H9 (cell line): ENCODE results near the gene RAB1B. TPM values are rescaled to one million over a fixed set of nuclear protein-coding genes. Genes with fewer than 3 reads are reported as not detected.
A peak's percentile ranks its signal among the peaks of the same experiment; 100 is the strongest.

Experiments used
- DNase-seq: peaks from one replicate; pipeline ENCODE4 v3.0.0-alpha.2; 2017
- H2AFZ ChIP-seq: one replicate; pipeline ENCODE4 v1.6.1; 2013; ENCODE audit warnings: mild to moderate bottlenecking, low read length, control low read depth, moderate library complexity
- H2AK5ac ChIP-seq: 2 replicates; pipeline ENCODE4 v1.6.1; 2013; ENCODE audit warnings: low read length, control low read depth, mixed read lengths; ENCODE audit not compliant: insufficient read length
- H2BK120ac ChIP-seq: one replicate; pipeline ENCODE4 v1.6.1; 2013; ENCODE audit warnings: low read depth, mild to moderate bottlenecking, low read length, control low read depth, inconsistent platforms; ENCODE audit not compliant: poor library complexity, severe bottlenecking
- H2BK12ac ChIP-seq: 2 replicates; pipeline ENCODE4 v1.6.1; 2013; ENCODE audit warnings: low read length, control low read depth, mixed read lengths, low read depth; ENCODE audit not compliant: insufficient read length
- H2BK15ac ChIP-seq: 2 replicates; pipeline ENCODE4 v1.6.1; 2013; ENCODE audit warnings: low read depth, low read length, control low read depth
- H2BK20ac ChIP-seq: one replicate; pipeline ENCODE4 v1.6.1; 2013; ENCODE audit warnings: low read depth, mild to moderate bottlenecking, low read length, control low read depth, inconsistent platforms; ENCODE audit not compliant: poor library complexity, severe bottlenecking
- H2BK5ac ChIP-seq: 2 replicates; pipeline ENCODE4 v1.6.1; 2013; ENCODE audit warnings: low read length, control low read depth, mixed read lengths; ENCODE audit not compliant: insufficient read length
- H3K14ac ChIP-seq: 2 replicates; pipeline ENCODE4 v1.6.1; 2013; ENCODE audit warnings: low read length, control low read depth; ENCODE audit not compliant: insufficient read depth
- H3K18ac ChIP-seq: 2 replicates; pipeline ENCODE4 v1.6.1; 2013; ENCODE audit warnings: low read depth, mild to moderate bottlenecking, mixed read lengths, low read length, control low read depth; ENCODE audit not compliant: insufficient read length
- H3K23ac ChIP-seq: 2 replicates; pipeline ENCODE4 v1.6.1; 2013; ENCODE audit warnings: low read length, control low read depth, mixed read lengths, low read depth; ENCODE audit not compliant: insufficient read length
- H3K23me2 ChIP-seq: 2 replicates; pipeline ENCODE4 v1.6.1; 2013; ENCODE audit warnings: low read depth, mild to moderate bottlenecking, mixed read lengths, low read length, control low read depth; ENCODE audit not compliant: insufficient read length, poor library complexity, severe bottlenecking
- H3K27ac ChIP-seq: 2 replicates; pipeline ENCODE4 v1.5.1; 2013; ENCODE audit warnings: low read length, control low read depth, mixed read lengths, low read depth; ENCODE audit not compliant: insufficient read length
- H3K27me3 ChIP-seq: 2 replicates; pipeline ENCODE4 v1.6.1; 2013; ENCODE audit warnings: low read length, control low read depth, inconsistent platforms; ENCODE audit not compliant: insufficient read depth
- H3K4ac ChIP-seq: 2 replicates; pipeline ENCODE4 v1.6.1; 2013; ENCODE audit warnings: low read depth, mild to moderate bottlenecking, control low read depth, inconsistent platforms, low read length, moderate library complexity
- H3K4me1 ChIP-seq: 2 replicates; pipeline ENCODE4 v1.6.1; 2013; ENCODE audit warnings: low read length, control low read depth, inconsistent platforms; ENCODE audit not compliant: insufficient read depth
- H3K4me2 ChIP-seq: 2 replicates; pipeline ENCODE4 v1.6.1; 2013; ENCODE audit warnings: low read length, control low read depth, mixed read lengths; ENCODE audit not compliant: insufficient read length, insufficient read depth
- H3K56ac ChIP-seq: 2 replicates; pipeline ENCODE4 v1.6.1; 2013; ENCODE audit warnings: low read depth, mild to moderate bottlenecking, mixed read lengths, low read length, control low read depth; ENCODE audit not compliant: insufficient read length
- H3K79me1 ChIP-seq: 2 replicates; pipeline ENCODE4 v1.6.1; 2013; ENCODE audit warnings: low read depth, mild to moderate bottlenecking, moderate library complexity, low read length, control low read depth, inconsistent platforms; ENCODE audit not compliant: insufficient read depth, poor library complexity, severe bottlenecking
- H3K79me2 ChIP-seq: 2 replicates; pipeline ENCODE4 v1.6.1; 2013; ENCODE audit warnings: low read length, control low read depth, inconsistent platforms; ENCODE audit not compliant: insufficient read depth
- H3K9ac ChIP-seq: 2 replicates; pipeline ENCODE4 v1.6.1; 2013; ENCODE audit warnings: low read length, control low read depth, mixed read lengths; ENCODE audit not compliant: insufficient read length; ENCODE audit errors: extremely low read depth
- H3K9me3 ChIP-seq: one replicate; pipeline ENCODE4 v1.6.1; 2013; ENCODE audit warnings: low read depth, low read length, inconsistent platforms; ENCODE audit not compliant: control insufficient read depth
- H3T11ph ChIP-seq: one replicate; pipeline ENCODE4 v1.6.1; 2013; ENCODE audit warnings: mild to moderate bottlenecking, low read length, control low read depth, inconsistent platforms
- H4K20me1 ChIP-seq: one replicate; pipeline ENCODE4 v1.6.1; 2013; ENCODE audit not compliant: control insufficient read depth, insufficient read length, insufficient read depth
- H4K5ac ChIP-seq: 2 replicates; pipeline ENCODE4 v1.6.1; 2013; ENCODE audit warnings: low read depth, mild to moderate bottlenecking, mixed read lengths, low read length, control low read depth; ENCODE audit not compliant: insufficient read length
- H4K8ac ChIP-seq: replicated peaks from 2 replicates; pipeline ENCODE4 v1.6.1; 2013; ENCODE audit warnings: low read length, control low read depth, mixed read lengths, low read depth; ENCODE audit not compliant: insufficient read length
- H4K91ac ChIP-seq: 2 replicates; pipeline ENCODE4 v1.6.1; 2013; ENCODE audit warnings: low read depth, mild to moderate bottlenecking, moderate library complexity, mixed read lengths, low read length, control low read depth; ENCODE audit not compliant: insufficient read length
- H3K27ac Mint-ChIP-seq, 3 experiments: 2 replicates in 2 of 3; 3 replicates in 1 of 3; pipeline ENCODE4 v1.8.0; 2020 to 2021; ENCODE audit warnings: mixed read lengths in 3 of 3, mild to moderate bottlenecking in 1 of 3, moderate library complexity in 1 of 3
- H3K27me3 Mint-ChIP-seq: 2 replicates; pipeline ENCODE4 v1.8.0; 2021; ENCODE audit warnings: low read depth, mild to moderate bottlenecking, moderate library complexity, mixed read lengths
- H3K36me3 Mint-ChIP-seq, 3 experiments: 2 replicates in 2 of 3; 3 replicates in 1 of 3; pipeline ENCODE4 v1.8.0; 2020 to 2021; ENCODE audit warnings: low read depth in 3 of 3, mixed read lengths in 3 of 3; ENCODE audit not compliant: insufficient read depth in 1 of 3
- H3K4me1 Mint-ChIP-seq, 2 experiments: 2 replicates each; pipeline ENCODE4 v1.8.0; 2020; ENCODE audit warnings: mixed read lengths in 2 of 2
- H3K4me3 Mint-ChIP-seq, 2 experiments: 2 replicates in 1 of 2; 3 replicates in 1 of 2; pipeline ENCODE4 v1.8.0; 2020 to 2021; ENCODE audit warnings: mild to moderate bottlenecking in 2 of 2, mixed read lengths in 2 of 2, moderate library complexity in 1 of 2
- H3K9me3 Mint-ChIP-seq, 2 experiments: 2 replicates in 1 of 2; 3 replicates in 1 of 2; pipeline ENCODE4 v1.8.0; 2020; ENCODE audit warnings: mild to moderate bottlenecking in 2 of 2, mixed read lengths in 2 of 2, moderate library complexity in 1 of 2
- whole genome bisulfite sequencing: extraction: QIAGEN DNeasy Blood & Tissue Kit; methylation state at CpG from one replicate; pipeline ENCODE4 v1.1.7; 2013; ENCODE audit warnings: missing lambda C conversion rate, low lambda C conversion rate, mixed read lengths; ENCODE audit not compliant: insufficient read length; ENCODE audit errors: extremely low coverage; 5-methylcytosine and 5-hydroxymethylcytosine counted together
- total RNA-seq: library from RNA; stranded (reverse); gene quantifications from 2 replicates; pipeline ENCODE4 v1.2.1, GENCODE V29; 2021
- TF ChIP-seq, protein P1 (sequence below): fragments of 200-600 bp; sonication (generic); conservative IDR thresholded peaks from 3 replicates; pipeline ENCODE4 v1.8.0; 2021; ENCODE audit warnings: antibody characterized with exemption, mild to moderate bottlenecking

The RAB1B gene
- total RNA-seq, 1 experiment from 2014 or later: 118 TPM

DNA sequence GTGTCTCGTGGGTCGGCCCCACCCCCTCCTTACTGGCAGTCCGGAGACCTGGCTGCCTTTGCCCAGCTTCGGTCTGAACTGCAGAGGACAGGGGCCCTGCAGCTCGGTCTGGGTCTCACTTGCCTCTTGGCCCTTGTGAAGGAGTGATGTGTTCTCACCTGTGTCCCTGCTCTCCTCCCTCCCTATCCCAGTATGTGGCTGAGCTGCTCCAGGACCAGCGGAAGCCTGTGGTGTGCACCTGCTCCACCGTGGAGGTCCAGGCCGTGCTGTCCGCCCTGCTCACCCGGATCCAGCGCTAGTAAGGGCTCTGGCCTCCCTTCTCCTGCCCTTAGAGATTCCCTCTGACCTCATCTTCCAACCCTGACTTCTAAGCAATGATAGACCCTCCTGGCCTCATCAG lies 35.7 kb upstream of the RAB1B start:
- no peak overlapping the region for H2BK120ac ChIP-seq
- H3K9me3 ChIP-seq: no peaks in the 10 kb centered on the region
- H4K20me1 ChIP-seq: no peaks in the 10 kb centered on the region
- H3K4me1 ChIP-seq: no peaks in the 10 kb centered on the region
- H2BK15ac ChIP-seq: no peak overlapping the region
- H3K4ac ChIP-seq: no peak overlapping the region
- no CpG with 5 or more reads among the region's 11 CpGs for WGBS
- H2BK5ac ChIP-seq: no peak overlapping the region
- Mint-ChIP-seq H3K36me3 (peaks cover 3 to 34% (median 24%) of the 10 kb centered on the region in 3 experiments), H3K9me3 (no peaks in the 10 kb centered on the region; a peak in 1 of 5 replicates), H3K27me3 (no peaks in the 10 kb centered on the region), H3K4me3 (no peak overlapping the region), H3K27ac (0 out of 7 replicates have a peak overlapping the region, but pooled peaks of 1 of the 3 experiments have one; percentile 28), H3K4me1 (peaks cover 23 to 28% of the 10 kb centered on the region in 2 experiments)
- no peak overlapping the region for H3K14ac ChIP-seq
- no peak overlapping the region for H3T11ph ChIP-seq
- no peak overlapping the region for H3K23ac ChIP-seq
- H2BK20ac ChIP-seq: no peak overlapping the region
- H3K27ac ChIP-seq: no peak overlapping the region
- no peak overlapping the region for H3K4me2 ChIP-seq
- no peak overlapping the region for H2BK12ac ChIP-seq
- H3K18ac ChIP-seq: no peak overlapping the region
- no peak overlapping the region for H3K9ac ChIP-seq
- TF ChIP-seq, protein P1, sequence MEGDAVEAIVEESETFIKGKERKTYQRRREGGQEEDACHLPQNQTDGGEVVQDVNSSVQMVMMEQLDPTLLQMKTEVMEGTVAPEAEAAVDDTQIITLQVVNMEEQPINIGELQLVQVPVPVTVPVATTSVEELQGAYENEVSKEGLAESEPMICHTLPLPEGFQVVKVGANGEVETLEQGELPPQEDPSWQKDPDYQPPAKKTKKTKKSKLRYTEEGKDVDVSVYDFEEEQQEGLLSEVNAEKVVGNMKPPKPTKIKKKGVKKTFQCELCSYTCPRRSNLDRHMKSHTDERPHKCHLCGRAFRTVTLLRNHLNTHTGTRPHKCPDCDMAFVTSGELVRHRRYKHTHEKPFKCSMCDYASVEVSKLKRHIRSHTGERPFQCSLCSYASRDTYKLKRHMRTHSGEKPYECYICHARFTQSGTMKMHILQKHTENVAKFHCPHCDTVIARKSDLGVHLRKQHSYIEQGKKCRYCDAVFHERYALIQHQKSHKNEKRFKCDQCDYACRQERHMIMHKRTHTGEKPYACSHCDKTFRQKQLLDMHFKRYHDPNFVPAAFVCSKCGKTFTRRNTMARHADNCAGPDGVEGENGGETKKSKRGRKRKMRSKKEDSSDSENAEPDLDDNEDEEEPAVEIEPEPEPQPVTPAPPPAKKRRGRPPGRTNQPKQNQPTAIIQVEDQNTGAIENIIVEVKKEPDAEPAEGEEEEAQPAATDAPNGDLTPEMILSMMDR: no peak
- H2AK5ac ChIP-seq: no peak overlapping the region
- no peaks in the 10 kb centered on the region for H3K79me2 ChIP-seq
- no peak overlapping the region for H4K5ac ChIP-seq
- no peak overlapping the region for H3K56ac ChIP-seq
- H3K79me1 ChIP-seq: no peaks in the 10 kb centered on the region
- H4K8ac ChIP-seq: no peak overlapping the region
- no peak overlapping the region for H4K91ac ChIP-seq
- H3K23me2 ChIP-seq: no peaks in the 10 kb centered on the region
- H2AFZ ChIP-seq: no peak overlapping the region
- no peaks in the 10 kb centered on the region for H3K27me3 ChIP-seq
- DNase-seq: no peak
